ENCODE results near the gene ITGAD. TPM values are rescaled to one million over a fixed set of nuclear protein-coding genes. Genes with fewer than 3 reads are reported as not detected.

ITGAD gene
- total and polyA plus RNA-seq, 2 of the 8 experiments (the other 6 are each of a cell fraction or from before 2014, with no cell fraction given): 0.06 TPM; not detected in 1

- TF ChIP-seq CHD7 (IDR thresholded peaks at IDR 0.05; ENCODE audit: insufficient replicate concordance, low read length) (no peak), CTBP2 (IDR thresholded peaks at IDR 0.05; ENCODE audit: borderline replicate concordance, insufficient read depth, insufficient read length, low read length) (no peak), RBBP5 (IDR thresholded peaks at IDR 0.05; ENCODE audit: borderline replicate concordance, low read depth, low read length) (no peak)
These were observed 16.3 kb downstream of the ITGAD start (continued) for GRCh38 chr16:31409433-31409832.

Data from H1 (cell line).